GM10847 (cell line): ENCODE data around the gene TEX19.

Experiments
- POLR2A ChIP-seq: IDR thresholded peaks from 2 replicates; pipeline ENCODE4 v1.6.1; 2011; ENCODE audit not compliant: insufficient read length; ENCODE audit errors: extremely low read depth

Gene TEX19

GRCh38 chr17:82318772-82319606 lies 40.1 kb upstream of the TEX19 start:
- TF ChIP-seq POLR2A: no peak

DNA sequence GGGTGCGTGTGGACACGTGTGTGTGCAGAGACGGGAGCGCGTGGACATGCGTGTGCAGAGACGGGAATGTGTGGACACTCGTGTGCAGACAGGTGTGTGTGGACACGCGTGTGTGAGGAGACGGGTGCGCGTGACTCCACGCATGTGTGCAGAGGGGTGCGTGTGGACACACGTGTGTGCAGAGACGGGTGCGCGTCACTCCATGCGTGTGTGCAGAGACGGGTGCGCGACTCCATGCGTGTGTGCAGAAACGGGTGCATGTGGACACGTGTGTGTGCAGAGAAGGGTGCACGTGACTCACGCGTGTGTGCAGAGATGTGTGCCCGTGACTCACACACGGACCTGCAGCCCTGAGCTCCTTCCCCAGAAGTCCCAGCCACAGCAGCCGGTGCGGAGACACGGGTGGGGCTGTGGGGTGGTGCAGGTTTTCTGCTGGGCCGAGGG lies 39.4 kb upstream of the TEX19 start:
- TF ChIP-seq POLR2A: no peak

DNA sequence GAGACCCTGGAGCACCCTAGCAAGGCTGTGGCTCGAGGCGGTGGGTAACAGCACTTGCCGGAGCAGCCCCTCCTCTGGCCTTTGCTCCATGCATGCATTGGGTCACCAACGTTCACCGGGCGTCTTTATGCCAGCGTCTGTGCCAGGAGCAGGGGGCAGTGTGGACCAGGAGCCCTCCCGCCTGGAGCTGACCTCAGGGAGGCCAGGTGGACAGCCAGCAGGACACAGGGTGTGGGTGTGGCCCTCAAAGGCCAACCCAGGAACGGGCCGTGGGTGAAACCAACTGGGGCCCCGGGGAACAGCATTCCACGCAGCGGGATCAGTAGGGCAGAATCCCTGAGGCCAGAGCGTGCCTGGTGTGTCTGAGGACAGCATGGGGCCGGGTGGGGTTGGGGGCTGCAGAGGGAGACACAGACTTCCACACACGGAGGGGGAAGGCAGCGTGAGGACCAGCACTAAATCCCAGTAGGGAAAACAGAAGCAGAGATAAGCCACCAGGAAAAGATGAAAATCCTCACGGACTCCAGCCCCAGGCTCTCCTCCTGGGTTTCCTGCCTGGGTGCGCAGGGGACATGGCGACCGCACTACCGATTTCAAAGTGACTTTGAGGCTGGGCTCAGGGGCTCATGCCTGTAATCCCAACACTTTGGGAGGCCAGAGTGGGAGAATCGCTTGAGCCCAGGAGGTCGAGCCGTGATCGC lies 38.8 kb upstream of the TEX19 start:
- TF ChIP-seq POLR2A: no peak

GRCh38 chr17:82320956-82321927 lies 37.8 kb upstream of the TEX19 start:
- TF ChIP-seq POLR2A: no peak

DNA sequence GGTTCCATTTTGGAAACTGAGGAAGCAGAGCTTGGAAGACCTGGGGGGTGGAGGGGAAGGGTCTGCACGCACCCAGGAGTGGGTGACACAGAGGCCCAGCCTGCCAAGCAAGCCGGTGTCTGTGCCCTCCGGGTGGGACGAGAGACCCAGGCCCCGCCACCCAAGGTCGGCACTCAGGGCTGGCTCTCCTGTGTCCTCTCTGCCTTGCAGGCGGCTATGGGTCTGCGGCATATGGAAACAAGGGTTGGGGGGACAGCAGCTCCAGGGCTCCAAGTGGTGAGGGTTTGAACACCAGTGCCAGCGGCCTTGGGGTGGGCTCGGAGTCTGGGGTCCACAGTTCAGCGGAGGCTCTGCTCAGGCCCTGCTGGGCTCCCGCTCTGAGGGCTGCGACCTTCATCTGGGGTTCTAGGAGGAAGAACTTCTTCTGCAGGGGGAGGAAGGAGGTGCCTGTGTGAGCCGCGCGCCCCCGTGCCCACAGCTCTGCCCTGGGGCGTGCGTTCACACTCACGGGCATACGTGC lies 37.0 kb upstream of the TEX19 start:
- TF ChIP-seq POLR2A: no peak

GRCh38 chr17:82322526-82323453 lies 36.3 kb upstream of the TEX19 start:
- no peak for TF ChIP-seq POLR2A

DNA sequence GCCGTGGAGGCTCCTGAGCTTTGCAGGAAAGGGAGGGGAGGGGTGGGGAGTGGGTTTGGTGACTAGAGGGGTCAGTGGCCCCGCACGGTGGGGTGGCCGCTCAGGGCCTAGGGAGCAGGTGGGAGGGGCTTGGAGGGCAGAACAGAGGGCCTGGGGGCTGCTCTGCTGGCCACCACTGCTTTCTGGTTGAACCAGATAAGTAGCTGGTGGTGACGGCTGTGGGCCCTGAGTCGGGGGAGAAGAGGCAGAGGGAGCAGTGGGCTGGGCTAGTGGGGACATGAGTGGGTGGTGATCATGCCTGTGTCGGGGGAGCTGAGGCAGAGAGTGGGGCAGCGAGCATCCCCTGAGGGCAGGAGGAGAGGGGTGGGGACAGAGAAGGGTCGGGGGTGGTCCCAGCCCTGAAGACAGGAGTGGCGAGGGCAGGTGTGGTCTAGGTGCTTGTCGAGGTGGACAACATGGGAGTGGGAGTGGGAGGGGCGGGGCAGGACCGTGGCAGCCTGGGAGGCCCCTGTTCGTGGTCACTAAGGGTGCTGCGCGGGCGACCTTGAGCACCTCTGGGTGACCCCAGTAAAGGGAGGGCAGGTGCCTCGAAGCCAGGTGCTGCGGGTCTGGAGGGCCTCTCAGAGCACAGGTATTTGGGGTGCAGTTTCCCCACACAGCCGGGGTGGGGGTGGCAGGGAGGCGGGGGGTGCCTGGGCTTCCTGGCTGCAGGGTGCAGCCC lies 35.4 kb upstream of the TEX19 start:
- TF ChIP-seq POLR2A: no peak

GRCh38 chr17:82324566-82325285 lies 34.3 kb upstream of the TEX19 start:
- no peak for TF ChIP-seq POLR2A

GRCh38 chr17:82325286-82326180 lies 33.5 kb upstream of the TEX19 start:
- TF ChIP-seq POLR2A: no peak

- TF ChIP-seq POLR2A: no peak
These were observed 31.8 kb upstream of the TEX19 start for GRCh38 chr17:82327289-82327688.

DNA sequence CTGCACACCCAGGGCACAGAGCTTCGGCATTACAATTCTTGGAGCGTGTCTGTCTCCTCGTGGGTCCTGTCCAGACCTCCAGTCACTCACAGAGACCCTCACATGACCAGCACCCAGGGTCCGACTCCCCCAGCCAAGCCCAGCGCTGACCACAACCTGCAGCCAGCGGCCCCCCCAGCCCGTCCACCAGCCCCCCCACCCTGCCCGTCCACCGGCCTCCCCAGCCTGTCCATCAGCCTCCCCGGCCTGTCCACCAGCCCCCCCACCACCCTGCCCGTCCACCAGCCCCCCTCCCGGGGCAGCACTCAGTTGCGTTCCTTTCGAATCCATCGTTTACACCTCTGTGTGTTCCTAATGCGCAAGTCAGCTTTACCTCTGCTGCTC lies 31.3 kb upstream of the TEX19 start:
- TF ChIP-seq POLR2A: no peak
